IMR-90 (cell line): Measurements from ENCODE around the gene FKBP10. TPM values are rescaled to one million over a fixed set of nuclear protein-coding genes. Genes with fewer than 3 reads are reported as not detected.

Experiments used
- BHLHE40 ChIP-seq: fragments of 150-350 bp; IDR thresholded peaks from 2 replicates; pipeline ENCODE4 v1.6.1; 2016; ENCODE audit warnings: mild to moderate bottlenecking, low read depth, low read length
- CHD1 ChIP-seq: IDR thresholded peaks from 2 replicates; pipeline ENCODE4 v1.6.1; 2012; ENCODE audit warnings: low read depth, low read length, improper control_type of control experiment
- FOS ChIP-seq: fragments of 150-350 bp; IDR thresholded peaks from 2 replicates; pipeline ENCODE4 v1.6.1; 2016; ENCODE audit warnings: low read depth, low read length
- NFE2L2 ChIP-seq: fragments of 150-350 bp; IDR thresholded peaks from 2 replicates; pipeline ENCODE4 v1.6.1; 2016; ENCODE audit warnings: low read depth, mild to moderate bottlenecking, low read length
- POLR2A ChIP-seq: IDR thresholded peaks from 2 replicates; pipeline ENCODE4 v1.6.1; 2012; ENCODE audit warnings: mild to moderate bottlenecking, low read depth, low read length
- RCOR1 ChIP-seq: IDR thresholded peaks from 2 replicates; pipeline ENCODE4 v1.6.1; 2012; ENCODE audit warnings: mild to moderate bottlenecking, low read length, improper control_type of control experiment; ENCODE audit not compliant: insufficient replicate concordance
- USF2 ChIP-seq: fragments of 150-350 bp; IDR thresholded peaks from 2 replicates; pipeline ENCODE4 v1.6.1; 2017; ENCODE audit warnings: mild to moderate bottlenecking, antibody characterized with exemption, low read length, low read depth
- polyA plus RNA-seq, 3 experiments: library from polyadenylated mRNA; depleted of rRNA; stranded (reverse); fragments of >200 nt; gene quantifications; 2 replicates each; pipeline ENCODE4 v1.2.3, GENCODE V29; 2012; ENCODE audit warnings: low replicate concordance in 1 of 3
- total RNA-seq: library from RNA; depleted of rRNA; stranded (reverse); fragments of >200 nt; gene quantifications from 2 replicates; pipeline ENCODE4 v1.2.3, GENCODE V29; 2012

FKBP10 gene
- total and polyA plus RNA-seq, 2 of the 4 experiments (the other 2 are of a cell fraction), result 170 to 984 TPM

- TF ChIP-seq CHD1 (no peak), FOS (no peak), RCOR1 (no peak), BHLHE40 (no peak), POLR2A (no peak), USF2 (no peak), NFE2L2 (no peak)
These were observed 412 bp downstream of the FKBP10 start (continued) for GRCh38 chr17:41813152-41813680.
